Measurements from ENCODE around the gene NFKBIL1. TPM values are rescaled to one million over a fixed set of nuclear protein-coding genes. Genes with fewer than 3 reads are reported as not detected.
"Not testable (repeated sequence)": the region's sequence is repeated elsewhere in the genome, so short reads cannot be mapped to it uniquely, and the experiment has no call there.

Gene NFKBIL1
- total RNA-seq, 1 donor from 2014 or later: 27.7 TPM

- DNase-seq (ENCODE audit: extremely low read depth, low read depth, low spot score): no peak
Measured at GRCh38 chr6:31534011-31534410, 13.4 kb upstream of the NFKBIL1 start.

DNA sequence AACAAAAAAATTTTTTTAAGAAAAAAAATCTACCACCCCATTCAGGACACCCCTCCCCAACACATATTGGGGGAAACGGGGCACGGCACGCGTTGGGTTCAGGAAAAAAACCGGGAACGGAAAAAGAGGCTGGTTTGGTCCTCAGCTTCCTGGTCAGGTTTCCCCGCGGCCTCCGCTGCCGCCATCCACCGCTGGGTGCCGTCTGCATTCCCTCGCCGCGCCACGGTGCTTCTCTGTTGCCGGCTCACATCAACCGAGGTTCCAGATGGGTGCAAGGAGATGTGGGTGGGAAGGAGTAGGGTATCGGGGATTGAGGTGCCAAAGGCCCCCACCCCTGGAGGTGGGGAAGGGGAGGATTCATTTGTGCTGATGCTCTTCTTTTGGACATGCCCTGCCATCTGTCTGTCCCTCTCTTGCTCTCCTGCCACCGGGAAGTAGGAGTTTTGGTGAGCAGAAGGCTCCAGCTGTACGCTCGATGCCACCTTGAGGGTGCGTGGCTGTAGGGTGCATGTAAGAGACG lies 12.8 kb upstream of the NFKBIL1 start:
- no peak for DNase-seq (ENCODE audit: extremely low read depth, low read depth, low spot score)

GRCh38 chr6:31535538-31536324 lies 11.7 kb upstream of the NFKBIL1 start:
- no peak for DNase-seq (ENCODE audit: extremely low read depth, low read depth, low spot score)

GRCh38 chr6:31538805-31539400 lies 8.5 kb upstream of the NFKBIL1 start:
- DNase-seq (ENCODE audit: extremely low read depth, low read depth, low spot score): no peak

DNA sequence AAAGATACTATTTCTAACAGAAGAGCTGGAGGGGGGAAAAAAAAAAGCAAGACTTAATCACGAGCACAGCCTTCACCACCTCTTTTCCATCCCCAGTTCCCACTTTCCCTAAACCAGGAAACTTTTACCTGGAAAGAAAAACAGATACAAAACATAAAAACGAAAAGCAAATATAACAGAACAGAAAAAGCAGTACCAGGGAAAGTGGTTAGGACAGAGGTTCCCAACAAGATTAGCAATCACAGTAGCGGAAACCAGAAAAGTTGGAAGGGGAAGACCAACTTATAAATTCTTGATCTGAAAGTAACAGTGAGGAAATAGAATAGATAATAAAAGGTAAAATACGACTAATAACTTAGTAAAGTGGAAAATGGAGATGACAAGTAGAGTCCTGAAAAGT lies 6.8 kb upstream of the NFKBIL1 start:
- no peak for DNase-seq (ENCODE audit: extremely low read depth, low read depth, low spot score)

DNA sequence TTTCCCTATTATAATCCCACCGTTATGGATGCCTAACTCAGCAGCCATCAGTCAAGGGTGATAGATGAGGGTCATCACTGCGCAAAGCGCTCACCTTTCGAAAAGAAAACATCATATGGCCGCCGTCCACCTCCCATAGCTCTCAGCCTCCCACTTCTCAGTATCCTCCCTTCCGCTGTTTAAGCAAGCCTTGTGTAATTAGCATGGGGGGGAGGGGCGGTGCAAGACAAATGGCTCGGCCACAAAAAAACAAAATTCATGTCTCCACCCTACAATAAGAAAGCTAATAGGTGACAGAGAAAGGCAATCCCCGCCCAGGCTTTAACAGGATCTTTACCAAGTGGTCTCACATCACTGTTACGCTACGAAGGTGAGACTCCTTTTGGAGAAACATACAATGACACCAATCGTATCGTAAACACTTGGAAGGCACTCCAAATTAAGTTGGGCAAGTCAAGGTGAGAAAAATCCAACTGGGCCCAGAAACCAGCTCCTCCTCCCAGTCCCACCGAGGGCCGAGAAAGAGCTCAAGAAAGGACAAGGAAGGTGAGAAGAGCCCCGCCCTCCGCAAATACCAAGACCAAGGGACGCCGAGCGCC lies 6.2 kb upstream of the NFKBIL1 start:
- no peak for DNase-seq (ENCODE audit: extremely low read depth, low read depth, low spot score)

GRCh38 chr6:31541658-31542521 lies 5.5 kb upstream of the NFKBIL1 start, which contains the start of gene DDX39B:
TSS of gene DDX39B (minus strand) at chr6:31542003. CDS start at chr6:31540532, 1,471 bp downstream.
- DNase-seq (ENCODE audit: extremely low read depth, low read depth, low spot score): peak; percentile 92

DNA sequence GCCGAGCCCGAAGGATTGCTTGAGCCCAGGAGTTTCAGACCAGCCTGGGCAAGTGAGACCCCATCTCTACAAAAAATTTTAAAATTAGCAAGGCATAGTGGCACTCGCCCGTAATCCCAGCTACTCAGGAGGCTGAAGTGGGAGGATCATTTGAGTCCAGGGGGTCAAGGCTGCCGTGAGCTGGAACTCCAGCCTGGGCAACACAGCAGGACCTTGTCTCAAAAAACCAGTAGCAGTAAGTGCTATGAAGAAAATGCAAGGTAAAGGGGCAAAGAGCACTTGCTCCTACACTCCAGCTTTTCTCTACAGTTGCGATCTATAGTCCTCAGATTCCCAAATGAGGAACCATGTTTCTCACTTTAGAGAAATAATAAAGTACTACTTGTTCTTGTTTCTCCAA lies 3.8 kb upstream of the NFKBIL1 start:
- DNase-seq (ENCODE audit: extremely low read depth, low read depth, low spot score): no peak

DNA sequence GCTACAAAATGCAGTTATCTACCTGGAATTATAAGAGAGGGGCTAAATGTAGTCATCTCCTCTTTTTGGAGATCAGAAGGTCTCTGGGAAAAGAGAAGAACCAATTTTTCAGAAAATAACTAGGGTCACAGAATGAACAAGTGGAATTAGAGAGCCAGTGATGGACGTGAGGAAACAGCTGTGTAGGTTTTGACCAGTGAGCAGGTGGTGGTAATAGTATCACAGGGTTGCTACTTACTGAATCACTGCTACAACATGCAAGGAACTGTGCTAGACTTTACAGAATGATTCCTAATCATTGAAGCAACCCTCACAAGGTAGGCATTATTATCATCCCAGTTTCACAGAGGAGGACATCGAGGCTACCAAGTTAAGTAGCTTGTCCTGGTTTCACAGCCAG lies 2.7 kb upstream of the NFKBIL1 start:
- DNase-seq (ENCODE audit: extremely low read depth, low read depth, low spot score): no peak

DNA sequence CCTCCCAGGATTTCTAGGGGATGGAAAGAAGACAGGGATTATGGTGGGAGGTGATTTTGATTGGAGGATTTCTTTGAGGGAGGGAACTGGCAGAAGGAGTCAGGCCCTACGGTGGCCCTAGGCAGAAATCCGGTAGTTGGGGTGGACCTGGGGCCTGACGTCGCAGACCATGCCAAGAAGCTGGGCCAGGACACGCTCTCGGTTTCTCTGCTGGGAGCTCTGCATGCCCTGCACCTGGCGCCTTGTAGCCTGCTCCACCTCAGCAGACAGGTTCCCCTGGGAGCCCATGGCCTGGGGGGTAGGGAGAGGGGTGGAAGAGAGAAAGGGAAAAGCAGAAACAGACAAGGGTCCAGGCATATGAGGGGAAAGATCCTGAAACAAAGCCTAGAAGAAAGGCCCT lies 2.1 kb upstream of the NFKBIL1 start:
- no peak for DNase-seq (ENCODE audit: extremely low read depth, low read depth, low spot score)

GRCh38 chr6:31546339-31546957 lies 960 bp upstream of the NFKBIL1 start, which contains the start of gene ATP6V1G2:
TSS of gene ATP6V1G2 (minus strand) at chr6:31546608. CDS start at chr6:31546559, 49 bp downstream.
- peak; percentile 63 for DNase-seq (ENCODE audit: extremely low read depth, low read depth, low spot score)

- no peak for DNase-seq (ENCODE audit: extremely low read depth, low read depth, low spot score)
Measured at GRCh38 chr6:31547727-31548543, 527 bp downstream of the NFKBIL1 start.

GRCh38 chr6:31548544-31548873 lies 1.1 kb downstream of the NFKBIL1 start:
- no peak for DNase-seq (ENCODE audit: extremely low read depth, low read depth, low spot score)

GRCh38 chr6:31551371-31551770 lies 4.0 kb downstream of the NFKBIL1 start:
- DNase-seq (ENCODE audit: extremely low read depth, low read depth, low spot score): not testable (repeated sequence)

DNA sequence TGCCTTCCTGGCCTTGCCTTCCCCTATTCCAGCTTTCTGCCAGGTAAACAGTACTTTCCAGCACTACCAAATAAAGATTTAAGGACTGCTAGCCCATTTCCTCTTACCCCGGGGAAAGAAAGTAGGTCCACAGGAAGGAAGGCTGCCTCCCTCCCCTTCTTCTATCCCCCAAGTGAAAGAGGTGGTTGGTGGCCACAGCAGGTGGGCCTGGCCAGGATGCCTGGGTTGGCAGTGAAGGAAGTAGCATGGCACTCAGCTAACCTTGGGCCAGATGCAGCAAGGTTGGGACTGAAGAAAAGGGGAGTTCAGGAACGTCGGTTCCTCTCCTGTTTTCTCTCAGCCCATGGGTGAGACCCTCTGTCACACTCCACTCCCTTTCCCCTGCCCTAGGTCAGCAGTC lies 8.9 kb downstream of the NFKBIL1 start:
- no peak for DNase-seq (ENCODE audit: extremely low read depth, low read depth, low spot score)

DNA sequence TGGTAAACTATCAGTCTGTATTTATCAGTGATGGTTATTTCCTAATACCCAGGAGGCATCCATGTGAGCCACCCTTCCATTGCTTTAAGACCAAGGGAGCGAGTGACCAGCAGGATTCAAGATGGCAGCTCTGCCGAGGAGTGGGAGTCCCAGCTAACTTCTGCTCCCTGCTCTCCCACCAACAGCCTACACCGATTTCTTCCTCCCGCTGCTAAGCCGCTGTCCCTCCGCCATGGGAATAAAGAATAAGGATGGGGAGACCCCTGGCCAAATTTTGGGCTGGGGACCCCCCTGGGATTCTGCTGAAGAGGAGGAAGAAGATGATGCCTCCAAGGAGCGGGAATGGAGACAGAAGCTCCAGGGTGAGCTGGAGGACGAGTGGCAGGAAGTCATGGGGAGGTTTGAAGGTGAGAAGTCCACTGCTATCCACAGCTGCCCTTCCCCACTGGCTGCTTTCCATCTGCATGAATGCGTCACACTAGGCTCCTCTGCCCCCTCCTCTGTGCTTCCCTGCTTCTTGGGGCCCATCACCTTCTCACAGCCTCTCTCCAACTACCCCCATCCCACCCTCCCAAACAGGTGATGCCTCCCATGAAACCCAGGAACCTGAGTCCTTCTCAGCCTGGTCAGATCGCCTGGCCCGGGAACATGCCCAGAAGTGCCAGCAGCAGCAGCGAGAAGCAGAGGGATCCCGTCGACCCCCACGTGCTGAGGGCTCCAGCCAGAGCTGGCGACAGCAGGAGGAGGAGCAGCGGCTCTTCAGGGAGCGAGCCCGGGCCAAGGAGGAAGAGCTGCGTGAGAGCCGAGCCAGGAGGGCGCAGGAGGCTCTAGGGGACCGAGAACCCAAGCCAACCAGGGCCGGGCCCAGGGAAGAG lies 10.3 kb downstream of the NFKBIL1 start:
- DNase-seq (ENCODE audit: extremely low read depth, low read depth, low spot score): no peak

DNA sequence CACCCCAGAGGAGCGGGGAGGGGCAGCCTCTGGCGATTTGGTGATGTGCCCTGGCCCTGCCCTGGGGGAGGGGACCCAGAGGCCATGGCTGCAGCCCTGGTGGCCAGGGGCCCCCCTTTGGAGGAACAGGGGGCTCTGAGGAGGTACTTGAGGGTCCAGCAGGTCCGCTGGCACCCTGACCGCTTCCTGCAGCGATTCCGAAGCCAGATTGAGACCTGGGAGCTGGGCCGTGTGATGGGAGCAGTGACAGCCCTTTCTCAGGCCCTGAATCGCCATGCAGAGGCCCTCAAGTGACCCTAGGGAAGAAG lies 10.9 kb downstream of the NFKBIL1 start:
- no peak for DNase-seq (ENCODE audit: extremely low read depth, low read depth, low spot score)

DNA sequence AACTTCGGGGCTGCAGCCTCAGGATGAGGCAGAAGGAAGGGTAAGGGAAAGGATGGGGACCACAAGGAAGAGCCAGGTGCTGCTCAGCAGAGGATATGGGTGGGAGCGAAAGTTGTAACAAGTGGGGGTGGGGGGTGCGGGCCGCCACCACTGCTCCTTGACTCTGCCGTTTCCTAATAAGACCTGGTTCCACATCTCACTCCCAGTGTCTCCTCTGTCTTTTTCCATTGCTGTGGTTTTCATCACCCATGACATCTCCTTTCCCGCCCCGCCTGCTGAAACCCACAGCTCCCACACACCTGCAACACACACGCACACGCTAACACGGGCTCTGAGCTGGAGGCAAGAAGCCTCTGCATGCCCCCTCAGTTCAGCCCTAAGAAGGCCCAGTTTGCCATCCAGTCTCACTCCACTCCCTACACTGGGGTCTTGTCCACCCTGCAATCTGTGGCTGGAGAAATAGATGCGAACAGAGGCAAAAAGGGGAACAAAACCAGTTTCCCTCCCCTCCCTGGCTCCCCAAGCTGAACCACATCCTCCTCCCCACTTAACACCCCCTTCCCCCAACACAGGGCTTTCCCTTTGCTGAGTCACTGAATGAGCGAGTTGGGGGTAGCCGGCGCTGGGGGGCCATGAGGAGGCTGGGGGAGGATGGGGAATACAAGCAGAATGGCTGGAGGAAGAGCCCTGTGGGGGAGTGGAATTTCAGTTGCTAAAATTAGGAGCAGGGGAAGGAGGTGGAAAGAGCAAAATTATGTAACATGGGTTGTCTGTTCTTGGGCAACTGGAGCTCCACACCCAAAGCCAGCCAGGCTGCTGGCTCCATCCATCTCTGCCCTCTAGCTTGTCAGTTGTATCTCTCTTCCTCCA lies 11.5 kb downstream of the NFKBIL1 start:
- DNase-seq (ENCODE audit: extremely low read depth, low read depth, low spot score): no peak

All from glomerular endothelial cell (primary cell).